Stimulated activated CD4-positive, alpha-beta T cell treated with anti-CD3 and anti-CD28 coated beads, Interleukin-1b, Interleukin-23, amount 100 ng/mL, for 4 hours (primary cell): ENCODE measurements around the gene DDX5.
"Not testable (repeated sequence)": the region's sequence is repeated elsewhere in the genome, so short reads cannot be mapped to it uniquely, and the experiment has no call there.

Experiments used
- DNase-seq, 2 donors: peaks; one replicate each; pipeline ENCODE4 v3.0.0-alpha.2; 2020; ENCODE audit warnings: low read depth in 2 of 2

DDX5 gene

DNA sequence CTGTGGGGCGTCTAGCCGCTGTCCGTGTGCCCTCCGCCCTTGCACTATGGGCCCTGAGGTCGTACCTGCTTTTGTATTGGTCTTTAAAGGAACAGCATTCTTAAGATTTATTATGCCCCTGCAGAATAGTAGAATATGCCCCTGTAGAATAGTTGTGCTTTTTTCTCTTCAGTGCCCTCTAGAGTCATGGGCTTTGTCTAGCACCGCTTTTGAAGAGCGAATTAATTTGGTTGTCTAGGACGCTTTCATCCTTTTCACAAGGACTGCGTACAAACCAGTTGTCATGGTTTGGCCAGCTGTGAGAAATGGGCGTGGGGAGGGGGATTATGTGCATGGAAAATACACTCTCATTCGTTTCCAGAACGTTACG is 1.3 kb upstream of the DDX5 start:
- peak in 1 of 2 donors; percentile 18 for DNase-seq

DNA sequence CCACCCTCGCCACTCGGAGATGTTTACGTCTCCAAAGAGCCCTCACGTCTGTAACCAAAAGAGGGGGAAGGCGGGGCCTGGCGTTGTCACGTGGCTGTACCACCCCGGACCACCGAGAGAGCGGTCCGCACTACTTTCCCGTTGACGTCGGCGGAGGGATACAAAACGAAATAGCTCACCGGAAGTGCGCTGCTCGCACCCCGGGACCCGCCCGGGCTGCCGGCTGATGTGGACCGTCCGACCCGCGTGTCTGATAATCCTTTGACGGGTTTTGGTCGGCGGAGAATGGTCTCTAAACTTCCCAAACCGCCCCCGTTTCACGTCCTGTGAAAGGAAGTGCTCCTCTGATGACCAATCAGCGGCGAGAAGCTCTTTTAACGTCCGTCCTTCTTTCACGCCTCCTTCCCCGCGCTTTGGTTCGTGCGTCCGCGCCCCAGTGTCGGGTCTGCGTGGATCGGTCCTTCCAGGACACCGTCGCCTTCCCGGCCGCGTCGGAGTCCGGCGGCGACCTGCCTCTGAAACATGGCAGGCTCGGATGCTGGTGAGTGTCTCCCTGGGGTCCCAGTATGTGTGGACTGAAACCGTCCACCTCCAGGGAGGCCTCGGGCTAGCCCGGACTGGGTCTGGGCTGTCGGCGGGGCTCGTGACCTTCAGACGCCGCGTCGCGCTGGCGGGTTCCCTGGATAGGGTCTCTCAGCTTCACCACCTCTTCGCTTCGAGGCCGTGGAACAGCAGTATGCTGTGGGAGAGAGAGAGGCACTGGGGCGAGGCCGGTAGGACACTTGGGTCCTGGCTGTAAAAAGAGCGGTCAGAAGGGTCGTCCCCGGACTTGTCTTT is 705 bp upstream of the DDX5 start, which contains the start of gene CEP95:
CEP95 (plus strand) TSS at position 402 of the 837 bp plus-strand sequence; CDS start at position 523, 121 bp downstream.
- peak; percentile 87 to 91 for DNase-seq

DNA sequence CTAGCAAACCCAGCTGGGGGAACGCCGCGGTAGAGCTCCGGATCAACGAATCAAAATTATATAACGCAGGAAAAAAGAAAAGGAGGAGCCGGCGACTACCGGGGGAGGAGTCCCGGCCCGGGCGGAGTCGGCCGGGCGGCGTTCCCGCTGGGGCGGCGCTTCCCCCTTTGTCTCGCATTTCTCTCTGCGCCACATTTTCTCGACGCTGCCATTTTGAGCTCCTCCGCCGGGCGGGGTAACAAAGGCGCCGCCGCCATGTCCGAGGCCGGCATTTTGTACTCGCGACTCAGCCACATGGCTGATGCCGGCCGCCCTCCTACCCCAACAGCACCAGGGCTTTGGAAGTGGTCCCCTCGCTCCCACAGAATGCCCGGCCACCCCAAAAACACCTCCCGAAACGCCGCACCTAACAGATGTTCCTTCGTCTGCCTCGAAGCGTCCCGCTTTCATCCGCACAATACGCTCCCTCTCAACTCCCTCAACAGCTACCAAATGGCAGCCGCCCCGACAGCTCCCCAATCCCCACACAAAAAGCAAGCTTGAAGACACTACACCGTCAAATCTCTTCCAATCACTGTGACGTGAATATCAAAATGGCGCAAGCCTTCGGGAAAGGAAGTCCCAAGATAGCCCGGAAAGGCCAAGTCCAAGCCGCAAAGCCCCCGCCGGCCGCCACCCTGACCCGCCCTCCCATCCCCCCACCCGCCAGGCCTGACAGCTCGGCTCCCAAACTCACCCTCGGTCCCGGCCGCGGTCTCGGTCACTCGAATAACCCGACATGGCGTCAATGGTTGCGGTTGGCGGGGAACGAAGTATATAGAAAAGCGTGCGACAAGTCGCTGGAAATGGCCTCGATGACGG is 519 bp downstream of the DDX5 start:
- peak; percentile 73 to 75 for DNase-seq

DNA sequence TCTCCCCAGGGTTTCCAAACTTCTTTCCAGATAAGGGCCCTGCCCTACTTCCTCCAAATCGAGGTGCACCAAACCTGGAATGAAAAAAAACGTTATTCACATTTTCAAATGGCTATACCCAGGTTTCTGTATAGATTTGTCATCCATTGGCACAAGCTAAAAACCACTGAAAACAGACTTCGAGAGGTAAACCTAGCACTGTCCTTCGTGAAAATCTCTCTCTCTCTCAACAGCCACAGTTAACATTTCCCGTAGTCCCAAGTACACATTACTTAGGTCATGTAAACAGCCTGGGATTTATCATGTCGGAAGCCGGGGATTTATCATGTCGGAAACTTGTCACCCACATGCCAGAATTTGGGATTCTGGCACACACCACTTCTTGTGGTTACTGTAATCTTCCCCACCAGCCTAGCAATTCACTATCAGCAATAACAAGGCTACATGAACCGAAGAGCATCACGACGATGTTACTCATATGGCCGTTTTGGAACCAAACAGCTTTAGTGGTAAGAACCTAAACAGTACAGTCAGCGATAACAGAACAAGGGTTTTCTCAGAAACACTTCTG is 1.2 kb downstream of the DDX5 start:
- no peak for DNase-seq

DNA sequence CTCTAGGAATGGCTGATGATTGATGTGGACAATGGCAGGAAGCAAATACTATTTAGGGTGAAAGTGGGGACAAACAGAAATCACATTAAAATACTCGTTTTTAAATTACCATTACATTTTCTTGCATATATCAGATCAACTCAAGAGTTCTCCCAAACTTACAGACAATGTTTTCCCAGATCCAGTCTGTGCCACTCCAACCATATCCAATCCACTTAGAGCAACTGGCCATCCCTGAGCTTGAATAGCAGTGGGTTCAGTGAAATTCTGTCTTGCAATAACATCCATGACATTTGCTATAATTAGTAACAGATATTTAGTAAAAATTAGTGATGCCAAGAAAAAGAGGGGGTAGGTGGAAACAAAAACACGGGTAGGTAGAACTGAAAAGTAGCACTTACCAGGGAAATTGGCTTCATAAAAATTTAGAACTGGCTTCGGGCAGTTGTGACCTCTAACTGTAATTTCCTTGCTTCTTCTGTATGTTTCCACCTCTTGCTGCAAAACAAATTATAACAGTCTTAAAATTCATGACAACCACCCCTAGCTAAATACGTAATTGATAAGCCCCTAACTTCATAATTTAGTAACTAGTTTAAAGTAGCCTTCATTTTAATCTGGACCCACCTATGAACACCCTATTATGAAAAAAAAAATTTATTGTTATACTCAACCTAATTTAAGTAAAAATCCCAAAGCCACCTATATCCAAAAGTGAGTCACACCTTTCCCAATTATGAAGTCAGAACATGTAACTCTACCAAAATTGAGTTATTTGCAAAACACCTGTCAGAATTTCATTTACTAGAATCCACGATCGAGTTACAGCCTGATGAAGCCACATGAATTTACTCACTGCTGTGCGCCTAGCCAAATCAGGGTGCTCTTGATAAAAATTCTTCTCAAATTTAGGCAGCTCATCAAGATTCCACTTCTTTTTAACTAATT is 2.0 kb downstream of the DDX5 start:
- no peak for DNase-seq

DNA sequence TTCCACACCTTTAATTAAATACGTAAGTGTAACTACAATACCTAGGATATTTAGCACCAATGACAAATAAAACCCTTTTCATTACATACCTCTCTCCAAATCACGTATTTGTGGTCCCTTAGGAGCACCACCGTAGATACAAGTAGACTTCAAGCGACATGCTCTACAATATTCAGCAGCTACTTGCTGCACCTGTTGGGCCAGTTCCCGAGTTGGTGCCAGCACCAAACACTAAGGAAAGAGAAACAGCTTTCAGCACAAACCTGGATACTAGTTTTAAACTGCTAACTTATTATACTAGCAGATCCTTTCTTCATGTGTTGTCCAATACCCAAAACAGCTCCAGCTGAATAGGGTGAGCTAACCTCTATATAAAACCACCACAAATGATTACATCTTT is 2.7 kb downstream of the DDX5 start:
- no peak for DNase-seq

DNA sequence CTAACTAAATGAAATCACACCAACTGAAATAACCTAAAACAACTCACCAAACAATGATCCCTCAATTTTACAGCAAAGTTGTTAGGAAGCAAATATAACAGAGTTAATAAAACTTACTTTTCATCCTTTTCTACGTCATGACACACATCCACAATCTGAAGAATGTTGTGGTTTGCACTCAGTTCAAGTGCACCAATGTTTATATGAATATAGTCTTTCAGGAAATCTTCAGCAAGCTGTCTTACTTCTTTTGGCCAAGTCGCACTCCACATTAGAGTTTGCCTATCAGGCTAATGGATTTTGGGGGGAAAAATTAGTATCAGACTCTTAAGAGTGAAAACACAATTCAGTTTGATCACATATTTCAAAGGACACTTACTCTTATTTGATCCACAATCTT is 3.3 kb downstream of the DDX5 start:
- no peak for DNase-seq

DNA sequence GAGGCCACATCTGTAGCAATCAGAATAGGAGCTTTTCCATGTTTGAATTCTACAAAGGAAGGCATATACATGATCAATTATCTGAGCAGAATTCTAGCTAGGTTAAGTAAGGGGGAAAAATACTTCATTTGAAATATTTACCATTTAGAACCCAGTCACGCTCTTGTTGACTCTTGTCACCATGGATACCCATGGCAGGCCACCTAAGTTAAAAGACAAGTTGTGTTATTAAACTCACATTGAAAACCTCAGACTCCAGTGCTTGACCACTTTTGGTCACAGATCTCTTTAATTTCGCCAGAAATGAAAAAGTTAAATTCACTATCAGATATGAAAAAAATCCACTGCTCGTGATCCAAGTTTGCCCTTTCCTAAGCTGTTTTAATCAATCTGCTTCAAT is 4.1 kb downstream of the DDX5 start:
- DNase-seq = no peak

DNA sequence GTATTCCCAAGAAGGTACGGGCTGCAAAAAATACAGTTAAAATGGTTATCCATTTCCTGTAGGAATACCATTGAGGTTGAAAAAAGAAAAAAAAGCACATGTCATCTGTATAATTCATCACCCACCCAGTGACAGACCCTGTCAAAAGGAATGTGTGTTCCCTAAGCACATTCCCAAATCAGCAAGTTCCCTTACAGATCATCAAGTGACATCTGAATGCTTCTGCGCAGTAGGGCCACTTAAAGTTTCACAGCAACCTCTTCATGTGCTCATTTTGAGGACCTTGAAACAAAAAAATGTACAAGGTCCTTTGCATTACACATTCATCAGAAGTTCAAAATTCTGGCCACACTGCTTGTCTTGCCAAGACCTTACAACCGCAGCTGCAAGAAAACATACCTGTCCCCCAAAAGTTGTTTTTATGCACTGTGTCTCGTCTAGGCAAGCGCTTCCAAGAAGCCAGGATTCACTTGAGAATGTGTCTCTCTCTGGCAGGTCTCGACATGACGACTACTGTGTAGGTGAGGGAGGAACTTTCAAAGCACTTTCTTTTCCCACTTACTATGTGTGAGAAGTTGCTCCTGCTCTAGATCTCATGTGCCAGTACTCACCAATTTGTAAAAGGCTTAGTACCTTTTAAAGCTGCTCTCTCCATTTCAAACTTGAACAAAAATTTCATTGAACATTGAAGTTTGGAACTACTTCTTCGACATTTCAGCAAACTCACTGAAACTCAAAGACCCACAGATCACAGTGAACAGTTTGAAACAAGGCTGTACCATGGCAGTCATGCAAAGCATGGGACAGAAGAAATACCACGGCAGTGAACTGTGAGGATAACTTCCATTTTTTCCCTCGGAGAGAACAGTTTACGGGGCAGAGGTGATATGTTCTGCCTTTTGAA is 5.0 kb downstream of the DDX5 start:
- no peak for DNase-seq

DNA sequence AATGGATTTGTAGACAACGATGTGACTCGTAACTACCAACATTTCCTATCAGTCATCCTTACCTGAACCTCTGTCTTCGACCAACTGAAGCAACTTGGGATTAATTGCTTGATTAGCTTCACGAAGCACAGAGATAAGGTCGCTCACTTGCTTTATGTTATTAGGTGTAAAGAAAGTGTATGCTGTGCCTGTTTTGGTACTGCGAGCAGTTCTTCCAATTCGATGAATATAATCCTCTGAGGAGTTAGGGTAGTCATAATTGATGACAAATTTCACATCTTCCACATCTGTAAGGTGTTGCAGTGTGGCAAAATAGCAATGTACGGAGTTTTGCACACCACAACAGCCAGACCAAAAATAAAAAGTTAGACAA is 5.6 kb downstream of the DDX5 start:
- DNase-seq = no peak

DNA sequence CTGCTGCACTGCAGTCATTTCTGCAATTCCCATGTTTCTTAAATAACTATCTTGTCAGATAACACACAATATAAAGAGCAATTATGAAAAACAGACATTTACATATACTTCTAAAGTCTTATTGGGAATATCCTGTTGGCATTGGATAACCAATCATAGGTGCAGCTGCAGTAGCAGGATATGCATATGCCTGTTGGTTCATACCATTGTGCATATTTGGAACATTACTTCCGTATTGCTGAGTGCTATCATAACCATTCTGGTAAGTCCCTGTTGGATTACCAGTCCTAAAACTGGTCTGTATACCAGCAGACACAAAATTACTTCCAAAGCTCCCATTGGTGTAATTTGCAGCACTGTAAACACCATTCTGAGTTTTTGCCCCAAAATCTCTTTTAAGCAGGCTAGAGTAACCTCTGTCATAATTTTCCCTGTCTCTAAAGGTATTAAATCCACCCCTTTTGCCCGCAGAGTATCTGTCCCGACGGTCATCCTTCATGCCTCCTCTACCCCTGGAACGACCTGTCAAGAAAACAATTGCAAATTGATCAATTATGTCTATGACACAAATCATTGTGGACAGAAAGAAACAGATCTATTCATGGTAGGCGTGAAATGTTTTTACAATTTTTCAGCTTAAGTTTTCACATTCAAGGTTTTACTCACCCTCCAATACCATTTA is 6.1 kb downstream of the DDX5 start:
- DNase-seq = no peak

DNA sequence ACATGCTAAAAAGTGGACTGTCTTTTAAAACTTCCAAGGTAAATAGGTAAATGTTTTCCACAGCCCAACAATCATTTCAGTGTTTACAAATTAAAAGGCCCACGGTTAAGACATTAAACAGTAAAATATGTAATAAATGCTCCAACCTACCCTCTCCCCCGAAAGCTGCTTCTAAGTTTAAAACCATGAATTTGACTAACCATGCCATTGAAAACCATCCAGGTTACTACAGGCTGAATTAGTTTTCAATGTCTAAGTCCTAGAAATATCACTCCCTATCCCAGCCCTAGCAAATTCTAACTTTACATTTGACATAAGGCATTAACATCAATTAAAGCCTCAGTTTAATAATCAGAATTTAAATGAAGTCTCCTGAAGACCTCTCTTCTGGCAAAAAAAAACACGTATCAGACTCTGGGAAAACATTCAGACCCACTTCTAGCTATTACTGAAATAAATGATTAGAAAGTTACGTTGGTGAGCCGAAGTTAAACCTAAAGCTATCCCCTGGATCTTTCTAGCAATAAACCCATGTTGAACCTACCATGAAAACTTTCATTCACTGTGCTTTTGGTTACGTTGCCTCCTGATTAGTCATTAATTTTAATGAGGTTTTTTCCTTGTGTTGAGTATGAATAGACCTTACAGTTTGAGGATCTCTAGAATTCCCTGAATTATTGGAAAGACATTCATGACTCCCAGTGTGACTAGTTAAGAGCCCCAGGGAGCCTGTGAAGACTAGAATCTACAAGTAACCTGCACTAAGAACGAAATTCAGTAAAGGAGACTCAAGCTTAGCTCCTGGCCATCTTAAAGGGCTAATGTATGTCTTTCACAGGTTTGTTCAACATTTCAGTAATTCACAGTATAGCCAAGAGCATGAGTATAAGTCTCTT is 7.5 kb downstream of the DDX5 start:
- DNase-seq = no peak

DNA sequence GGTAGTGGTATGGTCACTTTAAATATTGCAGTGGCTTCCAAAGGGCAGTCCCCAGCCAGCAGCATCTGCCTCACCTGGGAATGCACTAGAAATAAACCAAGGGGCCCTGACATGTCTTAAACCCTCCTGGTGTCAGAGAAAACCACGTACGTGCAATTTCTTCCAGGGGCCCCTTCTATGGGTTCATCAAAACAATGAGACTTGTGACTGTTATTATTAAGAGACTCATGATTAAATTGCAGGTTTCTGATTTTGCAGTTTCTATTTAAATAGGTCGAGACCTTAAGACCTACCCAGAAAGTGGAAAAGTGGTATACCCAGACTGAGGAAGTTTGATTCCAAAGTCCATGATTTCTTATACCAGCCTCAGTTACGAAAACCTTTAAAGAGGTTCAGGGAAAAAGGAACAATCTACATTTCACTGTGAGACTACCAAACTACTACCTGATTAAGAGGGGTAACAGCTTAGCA is 8.5 kb downstream of the DDX5 start:
- DNase-seq = no peak

DNA sequence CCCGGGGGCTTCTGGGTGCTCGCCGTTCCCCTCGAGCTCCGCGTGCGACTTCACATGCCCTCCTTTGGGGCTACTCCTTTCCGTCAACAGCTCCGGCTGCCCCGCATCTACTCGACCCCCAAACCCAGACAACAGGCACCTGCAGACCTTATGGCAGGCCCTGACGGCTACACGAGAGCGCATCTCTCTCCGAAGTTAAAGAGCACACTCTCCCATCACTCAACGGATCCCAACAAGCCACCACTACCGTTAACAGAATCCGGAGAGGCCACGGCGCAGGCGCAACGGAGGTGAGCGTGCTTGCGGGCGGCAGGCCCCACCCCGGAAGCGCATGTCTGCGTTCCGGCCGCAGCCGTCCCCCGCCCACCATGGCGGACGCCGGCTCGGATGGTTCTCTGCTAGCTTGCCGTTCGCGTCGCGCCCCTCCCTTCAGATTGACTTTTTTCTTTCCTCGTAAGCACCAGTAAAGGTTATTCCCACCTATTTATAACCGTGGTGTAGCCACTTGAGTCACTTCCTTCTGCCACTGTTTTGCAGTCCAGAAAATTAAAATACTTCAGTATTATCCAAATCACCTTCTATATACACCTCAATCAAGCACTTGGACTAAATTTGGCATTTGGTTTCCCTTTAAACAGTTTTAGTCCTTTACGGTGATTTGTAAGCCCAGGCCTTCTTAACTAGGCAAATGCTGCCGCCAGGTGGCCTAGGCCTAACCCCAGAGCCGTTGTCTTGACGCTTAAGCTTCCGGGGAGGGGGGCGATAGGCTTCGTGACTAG is 9.1 kb downstream of the DDX5 start, which contains the start of gene POLG2:
POLG2 (minus strand) TSS at position 269 of the 779 bp plus-strand sequence; CDS start at position 183, 86 bp downstream.
- peak; percentile 92 to 94 for DNase-seq

DNA sequence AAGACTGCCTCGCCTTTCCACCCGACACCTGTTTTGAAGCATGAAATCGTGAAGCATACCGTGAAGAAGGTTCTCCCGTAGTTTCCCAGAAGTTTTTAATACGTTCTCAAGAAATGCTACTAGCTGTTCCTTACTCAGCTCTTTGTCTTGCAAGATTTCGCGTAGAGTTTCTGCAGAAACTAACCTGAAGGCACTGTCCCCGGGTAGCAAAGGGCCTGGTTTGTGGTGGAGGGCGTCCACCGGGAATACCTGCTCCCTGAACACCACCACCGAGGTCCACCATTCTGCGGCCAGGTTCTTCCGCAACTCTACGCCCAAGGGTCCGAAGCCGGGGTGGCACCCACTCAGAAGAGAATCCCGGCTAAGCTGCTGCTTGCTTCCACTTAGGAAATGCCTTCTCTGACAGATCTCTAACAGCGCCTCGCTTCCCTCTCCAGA is 9.7 kb downstream of the DDX5 start:
- no peak for DNase-seq

DNA sequence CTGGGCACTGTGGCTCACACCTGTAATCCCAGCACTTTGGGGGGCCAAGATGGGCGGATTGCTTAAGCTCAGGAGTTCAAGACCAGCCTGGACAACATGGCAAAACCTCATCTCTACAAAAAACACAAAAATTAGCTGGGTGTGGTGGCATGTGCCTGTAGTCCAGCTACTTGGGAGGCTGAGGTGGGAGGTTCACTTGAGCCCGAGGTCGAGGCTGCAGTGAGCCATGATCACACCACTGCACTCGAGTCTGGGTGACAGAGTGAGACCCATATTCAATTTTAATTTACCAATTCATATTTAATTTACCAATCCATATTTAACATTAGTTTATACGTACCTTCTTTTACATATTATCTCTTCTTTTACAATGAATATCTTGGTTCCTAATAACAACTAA is 10.8 kb downstream of the DDX5 start:
- DNase-seq = not testable (repeated sequence)

DNA sequence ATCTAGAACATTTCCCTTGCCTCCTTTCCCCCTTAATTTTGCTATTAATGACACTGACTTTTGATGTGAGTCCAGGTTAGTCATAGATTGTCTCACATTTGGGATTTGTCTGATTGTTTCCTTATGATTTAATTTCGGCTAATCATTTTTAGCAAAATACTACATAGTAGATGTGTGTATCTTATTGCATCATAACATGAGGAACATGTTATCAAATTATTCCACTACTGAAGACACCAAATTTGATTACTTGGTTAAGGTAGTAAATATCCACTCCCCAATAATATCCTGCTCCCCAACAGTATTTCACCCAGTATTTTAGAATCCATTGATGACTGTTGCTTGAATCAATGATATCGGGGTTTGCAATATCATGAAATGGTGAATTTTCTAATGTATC is 12.0 kb downstream of the DDX5 start:
- no peak for DNase-seq
